ENCODE results near the gene MAPK7. TPM values are rescaled to one million over a fixed set of nuclear protein-coding genes. Genes with fewer than 3 reads are reported as not detected.

The MAPK7 gene
- total and polyA plus RNA-seq, 2 experiments from 2014 or later, result 21.2 to 28.6 TPM

DNA sequence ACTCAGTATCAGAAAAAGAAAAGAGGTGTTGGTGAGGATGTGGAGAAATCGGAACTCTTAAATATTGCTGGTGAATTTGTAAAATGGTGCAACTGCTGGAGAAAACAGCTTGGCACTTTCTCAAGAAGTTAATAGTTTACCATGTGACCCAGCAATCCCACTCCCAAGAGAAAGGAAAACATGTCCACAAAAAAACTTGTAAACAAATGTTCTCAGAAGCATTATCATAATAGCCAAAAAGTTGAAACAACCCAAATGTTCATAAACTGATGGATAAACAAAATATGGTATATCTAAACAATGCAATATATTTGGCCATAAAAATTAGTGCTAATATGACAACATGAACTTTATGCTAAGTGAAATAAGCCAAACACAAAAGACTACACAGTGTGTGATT, 2.6 kb upstream of the MAPK7 start:
- no peak for DNase-seq
- H4K20me1 ChIP-seq (ENCODE audit: insufficient read depth), result no peaks in the 10 kb centered on the region
- H3K27me3 ChIP-seq (replicated peaks; ENCODE audit: insufficient read depth), result no peaks in the 10 kb centered on the region
- H3K4me3 ChIP-seq, result no peak overlapping the region
- H2AFZ ChIP-seq, result no peak overlapping the region
- H3K9me2 ChIP-seq (ENCODE audit: insufficient read depth), result no peaks in the 10 kb centered on the region
- in situ Hi-C loops (cut with MboI), result no loop called here
- H3K9ac ChIP-seq, result no peak overlapping the region
- peaks cover 35% of the 10 kb centered on the region for H3K79me2 ChIP-seq (ENCODE audit: insufficient read depth)
- no peak overlapping the region for H3K4me2 ChIP-seq (ENCODE audit: unreplicated experiment)
- no peaks in the 10 kb centered on the region for H3K9me3 ChIP-seq (ENCODE audit: low read depth)
- WGBS, 2 experiments (ENCODE audit: low coverage in 1 of 2, low lambda C conversion rate in 2 of 2, missing lambda C conversion rate in 2 of 2), result 84 to 100% methylated on average over 1 of the region's 1 CpG
- no peak for TF ChIP-seq EZH2phosphoT487 (IDR thresholded peaks at IDR 0.05; ENCODE audit: insufficient read depth, low read depth)
- no peak for TF ChIP-seq EZH2 (IDR thresholded peaks at IDR 0.05; ENCODE audit: insufficient read depth, poor library complexity, severe bottlenecking)
- peaks cover 8% of the 10 kb centered on the region; the same call in 1 of the 2 replicates for H3K36me3 ChIP-seq (ENCODE audit: low read depth)
- H3F3A ChIP-seq (ENCODE audit: insufficient read depth), result peaks cover 22% of the 10 kb centered on the region
- peaks cover 14% of the 10 kb centered on the region for H3K4me1 ChIP-seq (ENCODE audit: insufficient read depth)
- no peak overlapping the region for H3K27ac ChIP-seq

DNA sequence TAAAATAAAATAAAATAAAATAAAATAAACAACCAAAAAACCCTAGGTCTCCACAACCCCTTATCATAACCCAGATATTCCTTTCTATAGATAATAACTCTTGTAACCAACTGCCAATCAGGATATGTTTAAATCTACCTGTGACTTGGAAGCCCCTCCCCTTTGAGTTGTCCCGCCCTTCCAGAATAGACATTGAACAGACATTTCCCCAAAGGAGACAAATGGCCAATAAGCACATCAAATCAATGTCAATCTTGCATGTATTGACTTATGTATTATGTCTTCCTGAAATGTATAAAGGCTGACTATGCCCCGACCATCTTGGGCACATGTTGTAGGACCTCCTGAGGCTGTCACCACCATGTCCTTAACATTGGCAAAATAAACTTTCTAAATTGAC, 1.5 kb upstream of the MAPK7 start:
- DNase-seq, result no peak
- peaks cover 22% of the 10 kb centered on the region for H3F3A ChIP-seq (ENCODE audit: insufficient read depth)
- H3K9me2 ChIP-seq (ENCODE audit: insufficient read depth), result no peaks in the 10 kb centered on the region
- H3K9me3 ChIP-seq (ENCODE audit: low read depth), result no peaks in the 10 kb centered on the region
- in situ Hi-C loops (cut with MboI), result no loop called here
- H3K4me1 ChIP-seq (ENCODE audit: insufficient read depth), result peaks cover 14% of the 10 kb centered on the region
- peak overlapping the region; percentile 94 for H3K4me3 ChIP-seq
- H3K27me3 ChIP-seq (replicated peaks; ENCODE audit: insufficient read depth), result no peaks in the 10 kb centered on the region
- H2AFZ ChIP-seq, result peak overlapping the region; percentile 94
- no peaks in the 10 kb centered on the region for H4K20me1 ChIP-seq (ENCODE audit: insufficient read depth)
- peaks cover 45% of the 10 kb centered on the region for H3K79me2 ChIP-seq (ENCODE audit: insufficient read depth)
- peak overlapping the region; percentile 89 for H3K9ac ChIP-seq
- TF ChIP-seq EZH2phosphoT487 (IDR thresholded peaks at IDR 0.05; ENCODE audit: insufficient read depth, low read depth) (no peak), EZH2 (IDR thresholded peaks at IDR 0.05; ENCODE audit: insufficient read depth, poor library complexity, severe bottlenecking) (no peak)
- 24 to 25% methylated on average over 2 of the region's 2 CpGs for WGBS, 2 experiments (ENCODE audit: low coverage in 1 of 2, low lambda C conversion rate in 2 of 2, missing lambda C conversion rate in 2 of 2)
- peak overlapping the region; percentile 94 for H3K27ac ChIP-seq
- peak overlapping the region; percentile 95 for H3K4me2 ChIP-seq (ENCODE audit: unreplicated experiment)
- H3K36me3 ChIP-seq (ENCODE audit: low read depth), result peaks cover 16% of the 10 kb centered on the region; the same call in 1 of the 2 replicates

DNA sequence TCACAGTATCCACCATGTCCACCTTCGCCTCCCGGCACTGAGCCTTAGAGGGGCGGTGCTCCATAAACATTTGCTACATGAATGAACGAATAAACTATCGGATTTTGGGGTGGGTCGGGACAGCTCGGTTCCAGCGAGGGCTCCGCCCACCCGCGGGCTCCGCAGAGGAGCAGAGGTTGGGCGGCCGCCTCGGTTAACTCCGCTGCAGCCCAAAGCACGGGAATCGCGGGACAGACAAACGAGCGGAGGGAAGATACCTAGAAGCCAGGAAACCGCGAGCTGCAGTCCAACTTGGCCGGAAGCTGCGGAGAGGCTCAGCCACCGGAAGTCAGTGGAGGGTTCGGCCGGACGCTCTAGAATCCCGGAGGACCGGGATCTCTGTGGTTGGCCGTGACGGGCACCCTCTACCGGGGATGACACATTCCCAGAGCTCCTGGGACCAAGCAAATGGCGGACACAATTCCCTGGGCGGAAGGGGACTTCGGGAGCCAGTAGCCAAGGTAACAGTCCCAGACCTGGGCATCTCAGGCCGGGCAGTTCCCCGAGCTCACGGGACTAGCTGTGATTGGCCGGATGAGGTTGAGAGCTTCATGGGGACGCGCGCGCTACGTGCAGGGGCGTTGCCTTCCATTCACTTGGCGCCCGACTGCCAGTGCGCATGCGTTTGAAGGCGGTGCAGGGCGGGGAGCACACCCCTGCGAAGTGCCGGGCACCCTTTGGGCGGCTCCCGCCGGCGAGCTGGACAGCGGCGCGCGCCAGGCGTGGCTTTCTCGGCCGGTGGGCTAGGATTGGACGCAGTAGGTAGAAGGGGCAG, 489 bp upstream of the MAPK7 start:
- Histone ChIP-seq H3K9me2 (ENCODE audit: insufficient read depth) (no peaks in the 10 kb centered on the region), H3K4me3 (peak overlapping the region; percentile 94), H3K9ac (peak overlapping the region; percentile 89), H3K4me1 (ENCODE audit: insufficient read depth) (peaks cover 14% of the 10 kb centered on the region), H4K20me1 (ENCODE audit: insufficient read depth) (no peaks in the 10 kb centered on the region), H3K36me3 (ENCODE audit: low read depth) (peaks cover 16% of the 10 kb centered on the region; the same call in 1 of the 2 replicates), H3K9me3 (ENCODE audit: low read depth) (no peaks in the 10 kb centered on the region), H3K4me2 (ENCODE audit: unreplicated experiment) (peak overlapping the region; percentile 95), H3K27me3 (replicated peaks; ENCODE audit: insufficient read depth) (no peaks in the 10 kb centered on the region), H2AFZ (peak overlapping the region; percentile 94), H3K27ac (peak overlapping the region; percentile 94), H3K79me2 (ENCODE audit: insufficient read depth) (peaks cover 55% of the 10 kb centered on the region), H3F3A (ENCODE audit: insufficient read depth) (peaks cover 22% of the 10 kb centered on the region)
- in situ Hi-C loops (cut with MboI), result no loop called here
- DNase-seq, result peak; percentile 99
- TF ChIP-seq EZH2 (IDR thresholded peaks at IDR 0.05; ENCODE audit: insufficient read depth, poor library complexity, severe bottlenecking) (no peak), EZH2phosphoT487 (IDR thresholded peaks at IDR 0.05; ENCODE audit: insufficient read depth, low read depth) (no peak)
- 1 to 2% methylated on average over 65 of the region's 67 CpGs for WGBS, 2 experiments (ENCODE audit: low coverage in 1 of 2, low lambda C conversion rate in 2 of 2, missing lambda C conversion rate in 2 of 2)

DNA sequence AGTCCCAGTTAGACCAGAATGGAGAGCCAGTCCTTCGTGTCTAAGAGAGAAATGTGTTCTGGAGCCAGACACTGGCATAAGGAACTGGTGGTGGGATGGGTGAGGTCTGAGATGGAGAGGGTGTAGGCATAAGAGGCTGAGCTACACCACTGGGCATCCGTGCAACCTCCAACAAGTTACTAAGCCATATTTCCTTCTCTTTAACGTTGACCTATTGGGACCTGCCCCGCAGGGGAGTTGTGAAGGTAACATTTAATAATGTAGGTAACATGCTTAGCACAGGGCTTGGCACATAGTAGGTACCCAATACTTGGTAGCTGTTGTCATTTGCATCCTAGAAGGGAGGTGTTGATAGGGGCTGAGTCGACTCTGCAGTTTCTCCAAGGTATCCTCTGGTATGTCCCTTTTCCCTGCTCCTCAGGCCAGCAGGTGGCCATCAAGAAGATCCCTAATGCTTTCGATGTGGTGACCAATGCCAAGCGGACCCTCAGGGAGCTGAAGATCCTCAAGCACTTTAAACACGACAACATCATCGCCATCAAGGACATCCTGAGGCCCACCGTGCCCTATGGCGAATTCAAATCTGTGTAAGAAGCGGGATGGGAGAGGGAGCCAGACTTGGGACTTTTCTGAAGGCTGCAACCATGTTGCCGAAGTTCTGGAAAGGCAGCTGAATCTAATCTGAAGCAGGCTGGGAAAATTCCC, 1.2 kb downstream of the MAPK7 start:
- DNase-seq, result no peak
- Histone ChIP-seq H3K36me3 (ENCODE audit: low read depth) (peaks cover 20% of the 10 kb centered on the region; the same call in 1 of the 2 replicates), H3F3A (ENCODE audit: insufficient read depth) (peaks cover 26% of the 10 kb centered on the region), H3K9me2 (ENCODE audit: insufficient read depth) (no peaks in the 10 kb centered on the region), H3K27ac (peak overlapping the region; percentile 44; the same call in 1 of the 2 replicates), H3K4me1 (ENCODE audit: insufficient read depth) (peaks cover 23% of the 10 kb centered on the region), H3K4me3 (peak overlapping the region; percentile 94), H3K9me3 (ENCODE audit: low read depth) (no peaks in the 10 kb centered on the region), H3K9ac (peak overlapping the region; percentile 81), H3K27me3 (replicated peaks; ENCODE audit: insufficient read depth) (no peaks in the 10 kb centered on the region), H3K79me2 (ENCODE audit: insufficient read depth) (peaks cover 58% of the 10 kb centered on the region), H3K4me2 (ENCODE audit: unreplicated experiment) (peak overlapping the region; percentile 86), H2AFZ (0 out of 2 replicates have a peak overlapping the region, but pooled peaks have one; percentile 59), H4K20me1 (ENCODE audit: insufficient read depth) (no peaks in the 10 kb centered on the region)
- TF ChIP-seq EZH2phosphoT487 (IDR thresholded peaks at IDR 0.05; ENCODE audit: insufficient read depth, low read depth) (no peak), EZH2 (IDR thresholded peaks at IDR 0.05; ENCODE audit: insufficient read depth, poor library complexity, severe bottlenecking) (no peak)
- in situ Hi-C loops (cut with MboI), result no loop called here
- WGBS, 2 experiments (ENCODE audit: low coverage in 1 of 2, low lambda C conversion rate in 2 of 2, missing lambda C conversion rate in 2 of 2), result 59 to 61% methylated on average over 13 of the region's 13 CpGs

All from GM23248 (cell line).